ENCODE results near the gene PPM1E.

Gene PPM1E

DNA sequence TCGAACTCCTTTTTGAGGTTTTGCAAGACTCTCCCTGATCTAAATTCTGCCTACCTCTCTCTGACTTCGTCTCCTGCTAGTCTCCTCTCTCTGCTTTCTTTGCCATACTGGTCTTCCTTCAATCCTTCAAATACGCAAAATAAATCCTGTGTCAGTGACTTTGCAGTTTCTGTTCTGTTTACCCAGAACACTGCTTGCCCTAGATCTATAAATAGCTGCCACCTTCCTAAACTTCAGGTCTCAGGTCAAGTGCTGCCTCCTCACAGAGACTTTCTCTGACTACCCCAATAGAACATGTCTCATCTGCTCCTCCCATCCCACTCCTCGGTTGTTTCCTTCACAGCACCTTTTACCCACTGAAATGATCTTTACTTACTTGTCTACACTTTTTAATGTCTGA, 272.1 kb downstream of the PPM1E start:
- no peaks in the 10 kb centered on the region for H3K9me3 ChIP-seq
- no peak overlapping the region for H3K4me3 ChIP-seq (ENCODE audit: low read depth in 1 of 2, low read length in 1 of 2)
- H3K36me3 ChIP-seq, result peaks cover 18% of the 10 kb centered on the region
- H3K27me3 ChIP-seq, result no peaks in the 10 kb centered on the region
- no peak for TF ChIP-seq CTCF (IDR thresholded peaks at IDR 0.05)
- H3K4me1 ChIP-seq (ENCODE audit: control insufficient read depth in 1 of 2, insufficient read depth in 1 of 2, low read depth in 1 of 2, low read length in 1 of 2), result no peaks in the 10 kb centered on the region
- H3K27ac ChIP-seq, result no peak overlapping the region

DNA sequence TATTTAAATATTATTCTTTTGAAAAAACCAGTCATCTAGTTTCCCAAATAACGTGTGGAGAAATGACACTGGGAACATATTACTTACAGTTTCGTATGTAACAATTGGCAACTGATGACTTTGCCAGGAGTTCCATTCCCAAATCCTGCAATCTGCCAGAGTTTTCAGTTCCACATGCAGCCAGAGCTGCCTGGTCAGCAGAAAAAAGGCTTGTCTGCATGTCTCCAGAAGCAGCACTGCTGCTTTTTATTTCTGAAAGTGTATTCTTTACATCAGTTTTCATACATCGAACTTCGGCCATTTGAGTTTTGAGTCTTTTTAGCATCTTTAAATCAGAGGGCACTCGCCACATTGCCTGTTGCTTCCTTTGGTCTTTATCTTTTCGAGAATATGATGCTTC, 272.7 kb downstream of the PPM1E start:
- Histone ChIP-seq H3K4me3 (ENCODE audit: low read depth in 1 of 2, low read length in 1 of 2) (no peak overlapping the region), H3K36me3 (peaks cover 18% of the 10 kb centered on the region), H3K9me3 (no peaks in the 10 kb centered on the region), H3K27me3 (no peaks in the 10 kb centered on the region), H3K4me1 (ENCODE audit: control insufficient read depth in 1 of 2, insufficient read depth in 1 of 2, low read depth in 1 of 2, low read length in 1 of 2) (no peaks in the 10 kb centered on the region), H3K27ac (no peak overlapping the region)
- no peak for TF ChIP-seq CTCF (IDR thresholded peaks at IDR 0.05)

DNA sequence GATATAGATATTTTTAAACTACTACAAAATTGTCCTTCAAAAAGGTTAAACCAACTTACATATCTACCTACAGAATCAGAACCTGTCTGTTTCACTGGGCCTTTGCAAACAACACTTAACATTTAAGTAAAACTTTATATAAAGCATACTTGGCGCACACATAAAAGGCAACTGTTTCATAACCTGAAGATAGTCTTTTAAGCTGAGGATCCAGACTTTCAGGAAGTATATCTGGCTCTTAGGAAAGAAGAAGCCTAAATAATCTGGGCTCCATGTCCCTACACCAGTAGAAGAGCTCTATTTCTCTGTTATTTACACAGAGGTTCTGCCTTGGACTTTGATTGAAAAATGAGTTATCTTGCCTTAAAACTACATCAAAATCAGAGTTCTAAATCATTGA, 275.2 kb downstream of the PPM1E start:
- TF ChIP-seq CTCF (IDR thresholded peaks at IDR 0.05), result no peak
- Histone ChIP-seq H3K9me3 (no peaks in the 10 kb centered on the region), H3K4me3 (ENCODE audit: low read depth in 1 of 2, low read length in 1 of 2) (no peak overlapping the region), H3K27ac (no peak overlapping the region), H3K27me3 (no peaks in the 10 kb centered on the region), H3K36me3 (peaks cover 19% of the 10 kb centered on the region), H3K4me1 (ENCODE audit: control insufficient read depth in 1 of 2, insufficient read depth in 1 of 2, low read depth in 1 of 2, low read length in 1 of 2) (no peaks in the 10 kb centered on the region)
